OCI-LY7 (cell line): ENCODE results near the gene TMEM123. TPM values are rescaled to one million over a fixed set of nuclear protein-coding genes. Genes with fewer than 3 reads are reported as not detected.

Source experiments
- BruUV-seq: library from RNA; stranded (reverse); fragments of 400-500 nt; replicated peaks from 2 replicates; lab custom pipeline; 2021; lab: Mats Ljungman, UMichigan
- CTCF ChIA-PET: fragments of 300-600 bp; sonication (Branson Sonifier 250); formaldehyde crosslinking; loops from one replicate; lab custom pipeline; 2022; ENCODE audit warnings: antibody characterized with exemption; ENCODE audit not compliant: unreplicated experiment; lab: Charles Lee
- POLR2A ChIA-PET: fragments of 300-600 bp; sonication (Branson Sonifier 250); formaldehyde crosslinking; loops from one replicate; lab custom pipeline; 2022; ENCODE audit warnings: antibody characterized with exemption; lab: Charles Lee
- DNase-seq: peaks from one replicate; pipeline ENCODE4 v3.0.0-alpha.2; 2015; ENCODE audit warnings: low spot score
- H2AFZ ChIP-seq: fragments of 200-600 bp; sonication (generic), shearing (Covaris generic); 2 replicates; pipeline ENCODE4 v1.6.1; 2014; ENCODE audit warnings: mild to moderate bottlenecking, antibody characterized with exemption, low read length, moderate library complexity
- H3K27ac ChIP-seq: fragments of 200-600 bp; sonication (generic); 2 replicates; pipeline ENCODE4 v1.5.1; 2014; ENCODE audit warnings: mixed run types, low read depth, mild to moderate bottlenecking, moderate library complexity, low read length, inconsistent platforms; ENCODE audit not compliant: poor library complexity, severe bottlenecking
- H3K36me3 ChIP-seq: fragments of 200-600 bp; sonication (generic); 2 replicates; pipeline ENCODE4 v1.6.1; 2014; ENCODE audit warnings: mild to moderate bottlenecking, antibody characterized with exemption, low read length, moderate library complexity, mixed read lengths; ENCODE audit not compliant: insufficient read depth
- H3K4me1 ChIP-seq: fragments of 200-600 bp; sonication (generic); 2 replicates; pipeline ENCODE4 v1.5.1; 2014; ENCODE audit warnings: mild to moderate bottlenecking, low read length; ENCODE audit not compliant: insufficient read depth, poor library complexity, severe bottlenecking
- H3K4me2 ChIP-seq: fragments of 200-600 bp; sonication (generic); 2 replicates; pipeline ENCODE4 v1.6.1; 2014; ENCODE audit warnings: mild to moderate bottlenecking, low read length
- H3K4me3 ChIP-seq: fragments of 200-600 bp; sonication (generic); 2 replicates; pipeline ENCODE4 v1.5.1; 2014; ENCODE audit warnings: mild to moderate bottlenecking, low read depth, low read length; ENCODE audit not compliant: poor library complexity, severe bottlenecking
- H3K79me2 ChIP-seq: fragments of 200-600 bp; sonication (generic); 2 replicates; pipeline ENCODE4 v1.6.1; 2016; ENCODE audit warnings: low read depth, mild to moderate bottlenecking, low read length, moderate library complexity, mixed read lengths; ENCODE audit not compliant: insufficient read depth
- H3K9me2 ChIP-seq: fragments of 200-600 bp; sonication (generic); 2 replicates; pipeline ENCODE4 v1.6.1; 2016; ENCODE audit warnings: mild to moderate bottlenecking, low read length, mixed read lengths; ENCODE audit not compliant: insufficient read depth
- H3K9me3 ChIP-seq: fragments of 200-600 bp; sonication (generic); 2 replicates; pipeline ENCODE4 v1.6.1; 2014; ENCODE audit warnings: mild to moderate bottlenecking, mixed run types, low read length, mixed read lengths
- H4K20me1 ChIP-seq: fragments of 200-600 bp; sonication (generic); 2 replicates; pipeline ENCODE4 v1.6.1; 2014; ENCODE audit warnings: mild to moderate bottlenecking, antibody characterized with exemption, low read length, moderate library complexity, mixed read lengths; ENCODE audit not compliant: insufficient read depth
- EZH2phosphoT487 ChIP-seq: fragments of 200-600 bp; sonication (generic); IDR thresholded peaks from 2 replicates; pipeline ENCODE4 v1.6.1; 2018; ENCODE audit warnings: low read depth, borderline replicate concordance, mild to moderate bottlenecking, mixed run types, antibody characterized with exemption, low read length, moderate library complexity, mixed read lengths
- intact Hi-C: fragments of 100-400 bp; cut with micrococcal nuclease; formaldehyde crosslinking; loops from one replicate; pipeline ENCODE4 v1.10.0; 2022; ENCODE audit not compliant: unreplicated experiment
- total RNA-seq, 2 experiments: library from RNA; depleted of rRNA in 1 of 2; stranded (reverse); fragments of >200 nt in 1 of 2; shearing (Covaris generic) in 1 of 2; gene quantifications; 2 replicates each; pipeline ENCODE4 v1.2.3, GENCODE V29; 2014 to 2022
- TF ChIP-seq, protein P1 (sequence below): fragments of 200-600 bp; sonication (generic); conservative IDR thresholded peaks from 2 replicates; pipeline ENCODE4 v1.5.1; 2014; ENCODE audit warnings: mild to moderate bottlenecking, antibody characterized with exemption, low read length, moderate library complexity, mixed read lengths

The TMEM123 gene
- total RNA-seq, 2 experiments from 2014 or later, result 127 to 232 TPM

DNA sequence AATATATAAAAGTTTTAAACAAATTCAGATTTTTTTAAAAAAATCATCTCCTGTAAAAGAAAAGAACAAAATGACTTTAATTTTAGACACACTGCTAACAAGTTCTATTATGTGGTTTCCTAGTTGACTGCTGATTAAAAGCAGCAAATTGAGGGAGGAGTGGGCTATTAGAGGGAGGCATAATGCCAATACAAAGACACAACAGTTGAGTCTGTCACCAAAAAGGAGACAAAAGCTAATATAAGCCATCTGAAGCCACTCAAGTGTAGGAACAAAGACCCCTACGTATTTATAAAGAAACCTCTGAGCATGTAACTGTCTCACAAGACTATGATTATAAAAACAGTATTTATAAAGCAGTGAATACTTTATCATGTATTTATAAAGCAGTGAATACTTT is 28.6 kb downstream of the TMEM123 start:
- no peak overlapping the region for H3K4me2 ChIP-seq
- POLR2A ChIA-PET, result interaction anchor here (0.8 to 3.9 kb wide), 4 partner anchors 26 to 189 kb away, joined by 3 to 13 read pairs (median 10); no protein-coding TSS in a partner anchor
- H3K9me3 ChIP-seq, result peaks cover 4% of the 10 kb centered on the region
- no peak overlapping the region for H3K4me3 ChIP-seq
- CTCF ChIA-PET, result no interaction called here
- peaks cover 27% of the 10 kb centered on the region; the same call in 1 of the 2 replicates for H4K20me1 ChIP-seq
- H3K9me2 ChIP-seq, result no peaks in the 10 kb centered on the region
- intact Hi-C loops, result no loop called here
- H3K36me3 ChIP-seq, result peaks cover 80% of the 10 kb centered on the region
- no peak overlapping the region for H2AFZ ChIP-seq
- H3K4me1 ChIP-seq, result peaks cover 96% of the 10 kb centered on the region
- H3K79me2 ChIP-seq, result peaks cover 99% of the 10 kb centered on the region
- no peak for DNase-seq
- H3K27ac ChIP-seq, result no peak overlapping the region
- BruUV-seq, result no TSS peak
- TF ChIP-seq EZH2phosphoT487, result no peak
- TF ChIP-seq, protein P1, sequence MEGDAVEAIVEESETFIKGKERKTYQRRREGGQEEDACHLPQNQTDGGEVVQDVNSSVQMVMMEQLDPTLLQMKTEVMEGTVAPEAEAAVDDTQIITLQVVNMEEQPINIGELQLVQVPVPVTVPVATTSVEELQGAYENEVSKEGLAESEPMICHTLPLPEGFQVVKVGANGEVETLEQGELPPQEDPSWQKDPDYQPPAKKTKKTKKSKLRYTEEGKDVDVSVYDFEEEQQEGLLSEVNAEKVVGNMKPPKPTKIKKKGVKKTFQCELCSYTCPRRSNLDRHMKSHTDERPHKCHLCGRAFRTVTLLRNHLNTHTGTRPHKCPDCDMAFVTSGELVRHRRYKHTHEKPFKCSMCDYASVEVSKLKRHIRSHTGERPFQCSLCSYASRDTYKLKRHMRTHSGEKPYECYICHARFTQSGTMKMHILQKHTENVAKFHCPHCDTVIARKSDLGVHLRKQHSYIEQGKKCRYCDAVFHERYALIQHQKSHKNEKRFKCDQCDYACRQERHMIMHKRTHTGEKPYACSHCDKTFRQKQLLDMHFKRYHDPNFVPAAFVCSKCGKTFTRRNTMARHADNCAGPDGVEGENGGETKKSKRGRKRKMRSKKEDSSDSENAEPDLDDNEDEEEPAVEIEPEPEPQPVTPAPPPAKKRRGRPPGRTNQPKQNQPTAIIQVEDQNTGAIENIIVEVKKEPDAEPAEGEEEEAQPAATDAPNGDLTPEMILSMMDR, result no peak

DNA sequence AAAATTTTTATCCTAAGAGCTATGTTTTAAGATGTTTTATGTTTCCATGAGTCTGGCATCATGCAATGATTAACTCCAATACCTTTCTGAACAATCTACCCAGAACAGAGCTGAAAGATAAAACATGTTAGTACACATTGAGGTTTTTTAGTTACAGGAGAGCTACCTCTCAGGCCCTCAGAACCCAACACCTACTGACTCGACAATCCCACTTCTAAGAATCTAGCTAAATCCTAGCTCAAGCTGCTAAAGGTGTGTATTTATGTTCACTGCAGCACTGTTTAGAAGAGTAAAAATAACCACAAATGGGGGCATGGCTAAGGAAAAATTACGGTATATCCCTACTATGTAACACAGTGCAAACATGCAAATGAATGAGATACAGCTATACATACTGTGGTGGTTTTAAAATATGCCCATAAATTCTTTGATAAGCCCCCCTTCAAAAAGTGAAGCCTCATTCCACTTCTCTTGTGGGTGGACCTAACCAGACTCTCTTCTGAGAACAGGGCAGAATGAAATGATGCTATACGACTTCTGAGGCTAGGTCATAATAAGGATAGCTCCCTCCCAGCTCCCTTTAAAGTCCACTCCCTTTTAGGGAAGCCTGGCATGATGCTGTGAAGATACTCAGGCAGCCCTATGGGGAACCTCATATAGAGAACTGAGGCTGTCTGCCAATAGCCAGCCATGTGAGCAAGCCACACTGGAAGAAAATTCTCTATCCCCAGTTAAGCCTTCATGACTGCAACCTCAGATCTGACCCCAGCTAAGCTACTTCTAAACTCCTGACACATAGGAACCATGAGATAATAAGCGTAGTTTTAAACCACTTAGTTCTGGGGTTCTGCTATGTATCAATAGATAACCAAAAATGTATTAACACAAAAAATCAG is 29.5 kb downstream of the TMEM123 start:
- peak overlapping the region; percentile 65 for H3K27ac ChIP-seq
- TF ChIP-seq, protein P1, result no peak
- TF ChIP-seq EZH2phosphoT487, result no peak
- H3K4me3 ChIP-seq, result no peak overlapping the region
- intact Hi-C loops, result no loop called here
- peaks cover 99% of the 10 kb centered on the region for H3K79me2 ChIP-seq
- ChIA-PET CTCF (interaction anchor here (1.2 to 1.4 kb wide), 2 partner anchors 17 to 32 kb away, joined by 3 to 6 read pairs; no protein-coding TSS in a partner anchor), POLR2A (interaction anchor here (0.6 to 3.9 kb wide), 16 partner anchors 9 to 190 kb away, joined by 3 to 13 read pairs (median 4); no protein-coding TSS in a partner anchor)
- no peaks in the 10 kb centered on the region for H3K9me2 ChIP-seq
- DNase-seq, result no peak
- H4K20me1 ChIP-seq, result peaks cover 28% of the 10 kb centered on the region; the same call in 1 of the 2 replicates
- BruUV-seq, result no TSS peak
- peaks cover 12% of the 10 kb centered on the region for H3K9me3 ChIP-seq
- peak overlapping the region; percentile 38 for H3K4me2 ChIP-seq
- peaks cover 81% of the 10 kb centered on the region for H3K36me3 ChIP-seq
- H2AFZ ChIP-seq, result no peak overlapping the region
- peaks cover 88% of the 10 kb centered on the region for H3K4me1 ChIP-seq
